OCI-LY7 (cell line): ENCODE measurements around the gene PPP4R2. TPM values are rescaled to one million over a fixed set of nuclear protein-coding genes. Genes with fewer than 3 reads are reported as not detected.

Source experiments
- BruUV-seq: library from RNA; stranded (reverse); fragments of 400-500 nt; replicated peaks from 2 replicates; lab custom pipeline; 2021; lab: Mats Ljungman, UMichigan
- CTCF ChIA-PET: fragments of 300-600 bp; sonication (Branson Sonifier 250); formaldehyde crosslinking; loops from one replicate; lab custom pipeline; 2022; ENCODE audit warnings: antibody characterized with exemption; ENCODE audit not compliant: unreplicated experiment; lab: Charles Lee
- POLR2A ChIA-PET: fragments of 300-600 bp; sonication (Branson Sonifier 250); formaldehyde crosslinking; loops from one replicate; lab custom pipeline; 2022; ENCODE audit warnings: antibody characterized with exemption; lab: Charles Lee
- DNase-seq: peaks from one replicate; pipeline ENCODE4 v3.0.0-alpha.2; 2015; ENCODE audit warnings: low spot score
- H2AFZ ChIP-seq: fragments of 200-600 bp; sonication (generic), shearing (Covaris generic); 2 replicates; pipeline ENCODE4 v1.6.1; 2014; ENCODE audit warnings: mild to moderate bottlenecking, antibody characterized with exemption, low read length, moderate library complexity
- H3K27ac ChIP-seq: fragments of 200-600 bp; sonication (generic); 2 replicates; pipeline ENCODE4 v1.5.1; 2014; ENCODE audit warnings: mixed run types, low read depth, mild to moderate bottlenecking, moderate library complexity, low read length, inconsistent platforms; ENCODE audit not compliant: poor library complexity, severe bottlenecking
- H3K36me3 ChIP-seq: fragments of 200-600 bp; sonication (generic); 2 replicates; pipeline ENCODE4 v1.6.1; 2014; ENCODE audit warnings: mild to moderate bottlenecking, antibody characterized with exemption, low read length, moderate library complexity, mixed read lengths; ENCODE audit not compliant: insufficient read depth
- H3K4me1 ChIP-seq: fragments of 200-600 bp; sonication (generic); 2 replicates; pipeline ENCODE4 v1.5.1; 2014; ENCODE audit warnings: mild to moderate bottlenecking, low read length; ENCODE audit not compliant: insufficient read depth, poor library complexity, severe bottlenecking
- H3K4me2 ChIP-seq: fragments of 200-600 bp; sonication (generic); 2 replicates; pipeline ENCODE4 v1.6.1; 2014; ENCODE audit warnings: mild to moderate bottlenecking, low read length
- H3K4me3 ChIP-seq: fragments of 200-600 bp; sonication (generic); 2 replicates; pipeline ENCODE4 v1.5.1; 2014; ENCODE audit warnings: mild to moderate bottlenecking, low read depth, low read length; ENCODE audit not compliant: poor library complexity, severe bottlenecking
- H3K79me2 ChIP-seq: fragments of 200-600 bp; sonication (generic); 2 replicates; pipeline ENCODE4 v1.6.1; 2016; ENCODE audit warnings: low read depth, mild to moderate bottlenecking, low read length, moderate library complexity, mixed read lengths; ENCODE audit not compliant: insufficient read depth
- H3K9me2 ChIP-seq: fragments of 200-600 bp; sonication (generic); 2 replicates; pipeline ENCODE4 v1.6.1; 2016; ENCODE audit warnings: mild to moderate bottlenecking, low read length, mixed read lengths; ENCODE audit not compliant: insufficient read depth
- H3K9me3 ChIP-seq: fragments of 200-600 bp; sonication (generic); 2 replicates; pipeline ENCODE4 v1.6.1; 2014; ENCODE audit warnings: mild to moderate bottlenecking, mixed run types, low read length, mixed read lengths
- H4K20me1 ChIP-seq: fragments of 200-600 bp; sonication (generic); 2 replicates; pipeline ENCODE4 v1.6.1; 2014; ENCODE audit warnings: mild to moderate bottlenecking, antibody characterized with exemption, low read length, moderate library complexity, mixed read lengths; ENCODE audit not compliant: insufficient read depth
- EZH2phosphoT487 ChIP-seq: fragments of 200-600 bp; sonication (generic); IDR thresholded peaks from 2 replicates; pipeline ENCODE4 v1.6.1; 2018; ENCODE audit warnings: low read depth, borderline replicate concordance, mild to moderate bottlenecking, mixed run types, antibody characterized with exemption, low read length, moderate library complexity, mixed read lengths
- intact Hi-C: fragments of 100-400 bp; cut with micrococcal nuclease; formaldehyde crosslinking; loops from one replicate; pipeline ENCODE4 v1.10.0; 2022; ENCODE audit not compliant: unreplicated experiment
- total RNA-seq, 2 experiments: library from RNA; depleted of rRNA in 1 of 2; stranded (reverse); fragments of >200 nt in 1 of 2; shearing (Covaris generic) in 1 of 2; gene quantifications; 2 replicates each; pipeline ENCODE4 v1.2.3, GENCODE V29; 2014 to 2022
- TF ChIP-seq, protein P1 (sequence below): fragments of 200-600 bp; sonication (generic); conservative IDR thresholded peaks from 2 replicates; pipeline ENCODE4 v1.5.1; 2014; ENCODE audit warnings: mild to moderate bottlenecking, antibody characterized with exemption, low read length, moderate library complexity, mixed read lengths

The PPP4R2 gene
- total RNA-seq, 2 experiments from 2014 or later, result 52.0 to 99.5 TPM

DNA sequence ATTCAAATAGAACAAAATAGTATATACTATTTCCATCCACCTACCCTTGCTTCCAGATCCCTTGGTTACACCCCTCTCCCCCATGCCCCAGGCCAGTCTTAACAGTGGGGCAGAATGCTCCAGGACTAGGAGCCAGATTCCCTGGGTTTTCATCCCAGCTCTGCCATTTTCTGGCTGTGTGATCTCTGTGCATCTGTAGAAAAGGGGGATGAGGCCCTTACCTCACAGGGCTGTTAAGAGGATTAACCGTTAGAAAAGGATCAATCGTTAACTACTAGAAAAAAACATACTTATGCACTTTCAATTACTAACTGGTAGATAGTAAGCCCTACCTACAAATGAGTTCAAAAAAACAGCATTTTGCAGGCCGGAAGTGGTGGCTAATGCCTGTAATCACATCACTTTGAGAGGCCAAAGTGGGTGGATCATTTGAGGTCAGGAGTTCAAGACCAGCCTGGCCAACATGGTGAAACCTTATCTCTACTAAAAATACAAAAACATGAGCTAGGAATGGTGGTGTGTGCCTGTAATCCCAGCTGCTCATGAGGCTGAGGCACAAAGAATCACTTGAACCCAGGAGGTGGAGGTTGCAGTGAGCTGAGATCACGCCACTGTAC lies 76.6 kb downstream of the PPP4R2 start:
- H2AFZ ChIP-seq, result no peak overlapping the region
- H3K4me3 ChIP-seq, result no peak overlapping the region
- TF ChIP-seq, protein P1, sequence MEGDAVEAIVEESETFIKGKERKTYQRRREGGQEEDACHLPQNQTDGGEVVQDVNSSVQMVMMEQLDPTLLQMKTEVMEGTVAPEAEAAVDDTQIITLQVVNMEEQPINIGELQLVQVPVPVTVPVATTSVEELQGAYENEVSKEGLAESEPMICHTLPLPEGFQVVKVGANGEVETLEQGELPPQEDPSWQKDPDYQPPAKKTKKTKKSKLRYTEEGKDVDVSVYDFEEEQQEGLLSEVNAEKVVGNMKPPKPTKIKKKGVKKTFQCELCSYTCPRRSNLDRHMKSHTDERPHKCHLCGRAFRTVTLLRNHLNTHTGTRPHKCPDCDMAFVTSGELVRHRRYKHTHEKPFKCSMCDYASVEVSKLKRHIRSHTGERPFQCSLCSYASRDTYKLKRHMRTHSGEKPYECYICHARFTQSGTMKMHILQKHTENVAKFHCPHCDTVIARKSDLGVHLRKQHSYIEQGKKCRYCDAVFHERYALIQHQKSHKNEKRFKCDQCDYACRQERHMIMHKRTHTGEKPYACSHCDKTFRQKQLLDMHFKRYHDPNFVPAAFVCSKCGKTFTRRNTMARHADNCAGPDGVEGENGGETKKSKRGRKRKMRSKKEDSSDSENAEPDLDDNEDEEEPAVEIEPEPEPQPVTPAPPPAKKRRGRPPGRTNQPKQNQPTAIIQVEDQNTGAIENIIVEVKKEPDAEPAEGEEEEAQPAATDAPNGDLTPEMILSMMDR, result no peak
- TF ChIP-seq EZH2phosphoT487, result no peak
- H3K36me3 ChIP-seq, result 0 out of 2 replicates have a peak, but pooled peaks cover under 1% of the 10 kb centered on the region
- no peaks in the 10 kb centered on the region for H3K79me2 ChIP-seq
- H3K4me2 ChIP-seq, result no peak overlapping the region
- BruUV-seq, result no TSS peak
- intact Hi-C loops, result no loop called here
- H3K4me1 ChIP-seq, result no peaks in the 10 kb centered on the region
- H3K27ac ChIP-seq, result no peak overlapping the region
- ChIA-PET CTCF (no interaction called here), POLR2A (no interaction called here)
- no peaks in the 10 kb centered on the region for H4K20me1 ChIP-seq
- no peaks in the 10 kb centered on the region for H3K9me3 ChIP-seq
- no peak for DNase-seq
- no peaks in the 10 kb centered on the region for H3K9me2 ChIP-seq

DNA sequence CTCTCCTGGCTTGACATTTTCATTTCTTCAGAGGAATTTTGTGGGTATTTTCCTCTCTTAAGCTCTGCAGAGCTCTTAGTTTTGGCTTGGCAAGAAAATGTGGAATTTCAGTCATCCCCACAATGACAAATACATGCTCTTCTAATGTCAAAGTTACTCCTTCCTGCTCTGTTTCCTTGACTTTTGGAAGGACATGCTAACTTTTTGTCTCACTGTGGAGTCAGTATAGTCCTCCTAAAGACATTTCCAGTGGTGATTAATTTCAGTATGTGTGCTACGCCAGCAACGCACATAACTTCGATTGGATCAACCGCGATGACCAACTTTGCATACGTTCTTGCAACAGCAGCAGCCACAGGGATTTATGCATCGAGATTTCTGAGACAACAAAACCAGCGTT lies 78.2 kb downstream of the PPP4R2 start:
- Histone ChIP-seq H3K27ac (no peak overlapping the region), H4K20me1 (no peaks in the 10 kb centered on the region), H2AFZ (no peak overlapping the region), H3K9me3 (no peaks in the 10 kb centered on the region), H3K4me3 (no peak overlapping the region), H3K4me1 (no peaks in the 10 kb centered on the region), H3K79me2 (no peaks in the 10 kb centered on the region), H3K36me3 (no peaks in the 10 kb centered on the region), H3K4me2 (no peak overlapping the region), H3K9me2 (no peaks in the 10 kb centered on the region)
- CTCF ChIA-PET, result no interaction called here
- POLR2A ChIA-PET, result no interaction called here
- intact Hi-C loops, result no loop called here
- DNase-seq, result no peak
- TF ChIP-seq, protein P1, result no peak
- BruUV-seq, result no TSS peak

GRCh38 chr3:73080216-73080966 lies 83.8 kb downstream of the PPP4R2 start:
- Histone ChIP-seq H3K4me1 (no peaks in the 10 kb centered on the region), H3K9me3 (no peaks in the 10 kb centered on the region), H3K79me2 (no peaks in the 10 kb centered on the region), H3K4me3 (no peak overlapping the region), H4K20me1 (no peaks in the 10 kb centered on the region), H3K9me2 (no peaks in the 10 kb centered on the region), H3K27ac (no peak overlapping the region), H3K4me2 (no peak overlapping the region), H2AFZ (no peak overlapping the region), H3K36me3 (no peaks in the 10 kb centered on the region)
- DNase-seq, result no peak
- TF ChIP-seq, protein P1, result no peak
- no peak for TF ChIP-seq EZH2phosphoT487
- POLR2A ChIA-PET, result interaction anchor here (1.0 kb wide), 1 partner anchor 13 kb away, joined by 3 read pairs; no protein-coding TSS in a partner anchor
- CTCF ChIA-PET, result no interaction called here
- BruUV-seq, result no TSS peak
- intact Hi-C loops, result no loop called here
